NCI-H146 treated with DMSO at 0.1 percent for 48 hours (cell line): ENCODE results near the gene RAD51B.

Experiments used
- DNase-seq: peaks from one replicate; lab custom pipeline; 2025; ENCODE audit not compliant: unreplicated experiment; lab: John Stamatoyannopoulos, UW

The RAD51B gene

DNA sequence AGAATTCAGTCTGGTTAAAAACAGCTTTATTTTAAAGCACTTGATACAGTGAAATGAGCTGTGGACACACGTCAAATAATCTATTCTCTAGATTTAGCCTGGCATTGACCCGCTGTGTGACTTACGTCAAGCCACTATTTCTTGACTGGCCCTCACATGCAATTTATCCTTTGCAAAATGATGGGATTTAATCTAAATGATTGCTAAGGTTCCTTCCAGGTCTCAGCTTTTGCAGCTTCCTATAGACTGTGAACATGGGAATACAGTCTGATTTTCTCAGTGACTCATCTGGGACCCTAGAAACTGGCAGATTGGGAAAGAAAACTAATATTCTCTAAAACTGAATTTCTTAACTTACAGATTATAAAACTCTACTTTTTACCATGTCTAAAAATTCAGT lies 409.1 kb downstream of the RAD51B start:
- no peak for DNase-seq

DNA sequence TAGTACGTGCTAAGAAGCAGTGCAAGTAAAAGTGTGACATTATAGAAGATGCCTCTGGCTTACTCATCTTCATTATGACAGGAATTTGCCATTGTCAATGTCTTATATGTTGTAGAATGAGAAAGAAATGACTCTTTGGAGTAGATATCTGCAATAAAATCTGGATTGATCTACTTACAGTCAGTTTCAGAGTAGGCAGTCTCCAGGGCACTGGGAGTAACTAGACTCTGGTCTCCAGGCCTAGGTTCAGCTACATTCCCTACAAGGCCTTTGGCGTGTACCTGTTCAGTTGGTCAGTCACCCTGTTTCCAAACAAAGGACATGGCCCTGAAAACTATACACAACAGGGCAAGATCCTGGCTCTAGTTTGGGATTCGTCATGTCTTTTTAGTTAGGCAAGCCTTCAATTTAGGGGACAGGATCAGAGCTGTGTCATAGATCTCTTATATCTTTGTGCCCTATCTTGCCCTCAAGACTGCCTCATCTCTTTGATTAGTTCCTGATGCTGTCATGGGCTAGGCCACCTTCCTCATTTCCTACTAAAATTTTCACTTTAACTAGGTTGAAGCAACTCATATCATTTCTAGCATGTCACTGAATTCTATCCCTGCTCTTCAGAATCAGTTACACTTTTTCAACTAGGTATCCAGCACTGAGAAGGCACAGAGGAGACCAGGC lies 410.0 kb downstream of the RAD51B start:
- no peak for DNase-seq

DNA sequence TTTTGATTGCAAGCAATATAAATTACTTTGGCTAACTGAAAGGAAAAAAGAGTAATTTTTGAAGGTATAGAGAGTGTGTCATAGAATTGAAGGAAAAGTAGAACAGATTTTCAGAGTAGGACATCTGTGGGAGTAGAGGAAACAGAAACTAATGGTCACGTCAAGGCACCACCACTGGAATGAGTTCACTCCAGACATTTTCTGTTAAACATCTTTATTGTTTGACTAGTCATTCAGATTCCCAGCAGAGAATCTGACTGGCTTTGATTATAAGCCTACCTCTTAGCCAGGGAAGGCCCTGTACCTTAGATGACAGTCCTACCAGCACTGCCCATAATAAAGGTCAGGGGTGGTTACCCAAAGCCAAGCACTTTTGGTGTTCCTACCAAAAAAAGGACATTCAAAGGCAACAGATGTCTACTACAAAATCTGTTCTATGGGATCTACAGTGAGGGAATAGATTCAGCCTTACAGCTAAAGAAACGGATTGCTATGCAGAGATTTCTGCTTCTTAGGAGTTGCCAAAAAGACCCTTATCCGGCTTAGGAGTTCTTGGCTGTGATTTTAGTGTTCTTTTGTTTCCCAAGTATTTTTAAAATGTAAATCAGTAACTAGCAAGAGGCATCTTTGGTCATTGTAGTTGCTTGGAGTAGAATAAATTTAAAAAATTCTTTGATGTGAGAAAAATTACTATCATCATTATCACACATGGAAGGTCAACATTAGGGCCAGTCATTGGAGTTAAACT lies 410.8 kb downstream of the RAD51B start:
- no peak for DNase-seq

DNA sequence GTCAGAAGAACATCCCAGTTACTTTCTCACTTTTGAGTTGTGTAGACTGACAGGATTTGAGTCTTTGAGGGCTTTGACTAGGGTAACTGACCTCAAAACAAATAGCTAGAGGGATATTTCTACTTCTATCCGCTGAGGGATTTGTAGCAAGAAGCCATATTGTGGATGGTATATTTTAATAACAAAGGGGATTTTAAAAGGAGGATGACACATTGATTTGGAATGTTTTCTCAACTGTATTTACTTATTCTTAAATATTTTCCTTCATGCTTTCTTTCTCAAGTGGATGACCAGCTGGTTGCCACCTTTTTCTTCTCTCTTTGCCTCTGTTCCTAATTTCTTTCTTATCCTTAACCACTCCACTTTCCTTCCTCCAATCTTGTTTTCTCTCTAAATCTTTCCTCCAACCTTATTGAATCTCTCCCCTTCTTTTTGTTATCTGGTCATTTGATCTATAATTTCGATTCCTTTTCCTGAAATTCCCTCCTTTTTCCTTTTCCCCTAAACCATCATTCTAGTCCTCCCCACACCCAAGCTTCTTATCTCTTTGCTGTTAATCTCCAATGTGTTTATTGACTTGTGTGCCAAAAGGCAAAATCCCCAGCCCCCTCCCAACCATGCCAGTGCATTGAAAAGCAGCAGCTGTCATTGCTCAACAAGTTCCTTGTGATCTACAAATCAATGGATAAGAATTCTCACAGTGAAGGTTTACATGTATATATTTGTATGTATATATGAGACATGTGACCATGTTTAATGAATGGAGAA lies 411.6 kb downstream of the RAD51B start:
- no peak for DNase-seq

DNA sequence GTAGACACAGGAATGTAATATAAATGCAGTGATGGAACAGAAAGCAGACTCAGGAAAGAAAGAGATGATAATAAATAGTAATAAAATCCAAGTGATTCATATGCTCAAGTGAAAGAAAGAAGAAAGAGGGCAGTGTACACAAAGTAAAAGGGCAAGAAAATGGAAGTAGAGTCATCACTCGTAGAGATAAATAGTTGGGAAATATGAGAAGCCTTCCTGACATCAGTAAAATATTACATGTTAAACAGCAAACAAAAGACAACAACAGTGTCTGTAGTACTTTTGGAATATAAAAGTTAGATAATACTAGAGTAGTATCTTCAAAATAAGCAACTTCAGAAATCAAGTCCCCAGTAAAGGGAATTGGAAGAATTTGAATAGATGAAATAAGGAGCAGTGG lies 412.3 kb downstream of the RAD51B start:
- DNase-seq, result no peak

DNA sequence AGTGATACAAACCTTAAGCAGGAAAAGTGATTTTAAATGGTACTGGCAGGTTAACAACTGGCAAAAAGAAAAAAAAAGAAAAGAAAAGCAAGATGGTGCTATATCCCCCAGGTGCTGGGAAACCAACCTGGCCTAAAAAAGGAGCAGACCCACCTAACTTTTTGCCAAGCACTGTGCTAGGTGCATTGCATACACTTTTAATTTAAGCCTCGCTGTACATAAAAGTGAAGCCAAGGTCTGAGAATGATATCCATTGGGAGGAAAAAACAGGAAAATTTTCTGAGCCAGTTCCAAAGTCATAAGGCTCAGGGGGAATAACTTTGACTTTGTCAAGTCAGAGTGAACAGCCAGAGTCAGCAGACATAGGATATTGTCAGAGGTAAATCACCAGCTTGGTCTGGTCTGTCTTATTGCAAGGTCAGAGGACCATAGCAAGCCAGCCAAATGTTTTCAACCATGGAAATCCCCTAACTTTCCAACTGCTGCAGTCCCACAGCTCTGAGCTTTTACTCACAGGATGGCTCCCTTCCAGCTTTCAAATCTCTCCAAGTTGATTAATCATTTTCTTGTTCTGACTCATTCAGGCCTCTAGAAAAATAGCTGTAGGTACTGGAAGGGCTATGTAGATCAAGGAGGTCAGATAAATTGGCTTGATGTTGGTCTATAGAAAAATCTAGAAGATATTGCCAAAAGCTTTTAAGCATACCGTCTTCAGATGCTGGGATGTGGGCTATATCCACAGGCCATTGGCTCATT lies 412.9 kb downstream of the RAD51B start:
- no peak for DNase-seq

DNA sequence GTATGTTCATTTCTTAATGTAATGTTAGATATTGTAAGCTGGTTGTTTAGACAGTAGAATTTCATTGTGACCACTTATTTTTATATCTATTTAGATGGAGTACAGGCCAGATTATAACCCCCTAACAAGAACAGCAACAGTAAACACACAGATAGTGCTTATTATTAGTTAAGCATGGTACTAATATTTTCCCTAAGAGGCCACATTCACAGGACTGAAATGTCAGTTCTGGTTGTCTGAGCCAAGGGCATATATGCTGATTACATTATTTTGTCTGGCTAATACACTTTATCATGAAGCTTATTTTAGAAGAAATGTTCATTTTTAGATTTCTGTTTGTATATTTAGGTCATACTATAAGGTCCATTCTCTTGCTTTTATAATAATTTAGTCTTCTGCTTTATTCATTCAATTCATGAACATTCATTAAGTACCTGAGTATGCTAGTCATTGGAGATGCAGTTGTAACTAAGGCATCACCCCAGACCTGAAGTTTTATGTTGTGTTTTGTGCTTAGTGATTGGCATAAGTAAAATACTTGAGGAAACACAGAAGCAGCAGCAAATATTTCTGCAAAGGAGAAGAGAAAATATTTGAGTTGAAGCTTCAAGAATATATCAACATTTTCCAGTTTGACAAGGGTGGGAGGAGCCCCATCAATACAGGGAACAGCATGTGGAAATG lies 413.7 kb downstream of the RAD51B start:
- no peak for DNase-seq

DNA sequence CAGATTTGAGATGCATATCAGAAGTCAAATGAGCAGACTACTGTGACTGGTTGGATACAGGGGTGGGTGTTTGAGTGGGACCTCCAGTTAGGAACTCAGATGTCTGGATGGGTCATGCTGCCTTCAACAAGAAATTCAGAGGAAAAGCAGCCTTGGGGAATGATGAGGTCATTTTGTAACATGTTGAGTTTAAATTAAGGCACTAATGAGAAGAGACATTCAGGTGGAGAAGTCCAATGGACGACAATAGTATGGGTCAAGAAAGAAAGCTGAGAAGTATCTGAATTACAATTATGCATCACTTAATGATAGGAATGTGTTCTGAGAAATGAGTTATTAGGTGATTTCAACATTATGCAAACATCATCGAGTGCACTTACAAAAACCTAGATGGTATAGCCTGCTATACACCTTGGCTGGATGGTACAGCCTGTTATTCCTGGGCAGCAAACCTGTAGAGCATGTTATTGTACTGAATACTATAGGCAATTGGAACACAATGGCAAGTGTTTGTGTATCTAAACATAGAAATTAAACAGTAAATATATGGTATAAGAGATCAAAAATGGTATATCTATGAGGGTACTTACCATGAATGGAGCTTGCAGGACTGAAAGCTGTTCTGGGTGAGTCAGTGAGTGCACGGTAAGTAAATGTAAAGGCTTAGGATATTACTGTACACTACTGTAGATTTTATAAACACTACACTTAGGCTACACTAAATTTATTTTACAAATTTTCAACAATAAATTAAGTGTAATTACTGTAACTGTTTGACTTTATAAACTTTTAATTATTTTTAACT lies 414.7 kb downstream of the RAD51B start:
- no peak for DNase-seq

DNA sequence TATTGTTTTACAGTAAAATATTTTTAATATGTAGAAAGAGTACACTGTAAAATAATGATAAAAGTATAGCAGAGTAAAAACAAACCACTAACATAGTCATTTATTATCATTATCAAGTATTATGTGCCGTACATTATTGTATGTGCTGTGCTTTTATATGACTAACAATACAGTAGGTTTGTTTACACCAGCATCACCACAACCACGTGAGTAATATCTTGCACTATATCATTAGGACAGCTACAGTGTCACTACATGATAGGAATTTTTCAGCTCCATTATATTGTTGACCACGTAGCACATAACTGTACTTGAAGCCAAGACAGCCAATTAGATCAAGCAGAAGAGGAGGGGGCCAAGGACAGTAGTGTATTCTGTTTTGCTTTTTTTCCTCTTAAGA lies 415.4 kb downstream of the RAD51B start:
- DNase-seq, result no peak

DNA sequence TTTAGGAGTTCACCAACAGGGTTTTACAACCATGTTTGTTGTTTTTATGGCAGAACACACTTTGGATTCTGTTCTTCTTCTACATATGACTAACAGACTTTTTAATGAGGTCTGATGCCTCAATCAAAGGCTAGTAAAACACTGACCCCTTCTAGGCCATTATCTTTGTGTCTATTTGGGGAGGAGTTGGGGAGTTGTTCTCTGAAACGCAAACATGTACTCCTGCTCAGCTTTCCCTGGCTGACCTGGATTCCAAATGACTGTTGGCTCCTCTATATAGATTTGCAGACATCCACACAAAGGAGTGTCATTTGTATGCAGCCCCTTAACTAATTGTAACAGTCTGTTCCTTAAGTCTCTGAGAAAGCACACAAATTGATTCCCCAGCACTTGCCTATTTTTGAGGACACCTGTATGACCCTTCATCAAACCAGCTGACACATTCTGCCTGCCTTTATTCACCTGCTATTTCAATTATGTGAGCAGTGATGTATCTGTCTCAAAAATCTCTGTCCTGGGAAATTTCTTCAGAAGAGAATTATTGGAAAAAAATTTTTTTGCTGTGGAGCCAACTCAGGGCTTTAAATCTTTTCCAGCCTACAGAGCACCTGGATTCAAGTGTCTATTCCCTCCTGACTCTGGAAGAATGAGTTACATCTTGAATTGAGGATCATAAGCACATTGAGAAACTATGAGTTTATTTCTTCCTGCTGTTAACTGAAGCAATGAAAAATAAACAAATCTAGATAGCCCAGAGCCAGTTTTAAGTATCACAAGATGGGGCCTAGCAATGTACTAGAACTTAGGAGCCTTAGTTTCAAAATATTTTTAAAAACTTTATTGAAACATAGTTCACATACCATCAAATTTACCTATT lies 417.2 kb downstream of the RAD51B start:
- no peak for DNase-seq

DNA sequence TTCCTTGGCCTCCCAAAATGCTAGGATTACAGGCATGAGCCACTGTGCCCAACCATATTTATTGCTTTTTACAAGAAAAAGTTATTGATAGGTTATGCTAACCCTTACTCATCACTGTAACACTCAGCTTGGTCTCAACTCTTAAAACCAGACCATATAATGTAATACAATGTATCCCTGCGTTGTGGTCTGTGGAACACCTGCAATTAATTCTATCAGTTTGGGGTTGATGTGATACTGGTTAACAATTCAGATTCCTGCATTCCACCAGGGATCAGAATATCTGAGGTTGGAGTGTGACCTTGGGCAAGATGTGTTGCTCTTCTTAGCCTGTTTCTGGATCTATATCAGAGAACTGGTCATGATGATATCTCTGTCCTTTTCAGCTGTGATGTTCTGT lies 419.0 kb downstream of the RAD51B start:
- DNase-seq, result no peak

DNA sequence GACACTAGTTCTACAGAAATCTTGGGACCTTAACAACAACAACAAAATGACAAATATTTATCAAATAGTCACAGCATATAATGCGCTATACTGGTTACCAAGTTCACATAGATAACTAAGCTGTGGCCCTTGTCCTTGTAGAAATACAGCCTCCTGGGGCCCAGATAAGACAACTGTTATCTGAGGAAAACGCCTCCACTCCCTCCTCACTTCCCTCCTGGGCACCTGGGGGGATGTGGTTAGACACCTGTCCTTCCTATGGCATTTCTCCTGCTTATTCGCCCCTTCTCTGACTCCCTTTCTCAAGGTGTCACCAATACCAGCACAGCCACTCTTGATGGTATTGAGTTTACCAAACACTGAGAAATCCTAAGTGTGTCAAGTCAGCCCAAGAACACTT lies 419.4 kb downstream of the RAD51B start:
- no peak for DNase-seq

DNA sequence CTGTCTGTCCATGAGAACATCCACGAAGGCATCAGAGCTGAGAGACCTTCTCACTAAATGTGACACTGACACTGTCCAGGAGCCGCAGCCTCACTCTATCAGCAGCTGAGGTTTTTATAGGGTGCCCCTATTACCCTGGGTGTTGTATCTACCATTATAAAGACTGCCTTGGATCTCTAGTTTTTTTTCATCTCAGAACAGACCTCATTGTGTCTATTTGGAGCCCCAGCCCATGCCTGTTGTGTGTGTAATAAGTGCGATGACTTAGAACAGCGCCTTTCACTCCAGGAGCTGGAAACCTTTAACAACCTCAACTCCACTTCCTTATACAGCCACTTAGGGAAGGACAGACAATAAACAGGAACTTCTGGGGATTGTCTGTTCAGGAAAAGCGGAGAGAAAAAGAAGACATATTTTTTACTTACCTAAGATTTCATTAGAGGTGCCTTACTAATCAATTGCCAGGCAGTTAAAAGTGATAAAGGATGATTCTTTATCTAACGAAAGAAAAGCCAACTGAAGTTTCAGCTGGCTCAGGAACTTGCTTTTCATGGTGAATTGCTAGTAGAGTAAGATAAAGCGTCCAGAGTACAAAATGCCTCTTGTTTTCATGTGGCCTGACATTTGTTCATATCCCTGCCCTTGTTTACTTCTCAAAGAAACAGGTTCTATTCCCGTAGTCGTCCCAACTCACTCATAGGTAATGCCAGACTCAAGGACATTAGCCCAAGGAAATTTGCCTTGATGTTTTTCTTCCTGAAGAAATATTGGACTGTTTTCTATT lies 420.6 kb downstream of the RAD51B start:
- DNase-seq, result no peak

DNA sequence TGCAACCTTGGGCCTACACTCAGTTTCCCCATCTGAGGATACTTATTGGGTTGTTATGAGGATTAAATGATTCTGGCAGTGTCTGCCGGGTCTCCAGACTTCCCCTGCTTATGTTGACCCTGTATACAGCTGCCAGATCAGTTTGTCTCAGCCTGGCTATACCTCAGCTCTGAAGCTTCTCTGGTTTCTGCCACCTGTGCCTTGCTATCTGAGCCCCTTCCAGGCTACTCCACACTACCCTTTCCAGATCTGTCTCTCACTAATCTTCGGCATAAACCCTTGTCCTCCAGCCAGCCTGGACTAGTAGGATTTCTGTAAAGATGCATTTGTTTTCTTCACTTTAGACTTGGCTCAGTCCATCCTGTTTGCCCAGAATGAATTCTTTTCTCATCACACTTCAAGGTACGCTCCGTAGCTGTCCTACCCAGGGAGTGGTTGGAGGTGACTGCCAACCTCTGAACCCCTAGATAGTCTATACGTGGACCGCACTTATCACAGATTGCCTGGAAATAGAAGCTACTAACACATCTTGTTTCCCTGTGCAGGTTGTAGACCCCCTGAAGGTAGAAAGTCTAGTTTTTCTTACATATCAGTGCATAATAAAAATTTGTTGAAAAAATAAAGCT lies 422.4 kb downstream of the RAD51B start:
- no peak for DNase-seq

DNA sequence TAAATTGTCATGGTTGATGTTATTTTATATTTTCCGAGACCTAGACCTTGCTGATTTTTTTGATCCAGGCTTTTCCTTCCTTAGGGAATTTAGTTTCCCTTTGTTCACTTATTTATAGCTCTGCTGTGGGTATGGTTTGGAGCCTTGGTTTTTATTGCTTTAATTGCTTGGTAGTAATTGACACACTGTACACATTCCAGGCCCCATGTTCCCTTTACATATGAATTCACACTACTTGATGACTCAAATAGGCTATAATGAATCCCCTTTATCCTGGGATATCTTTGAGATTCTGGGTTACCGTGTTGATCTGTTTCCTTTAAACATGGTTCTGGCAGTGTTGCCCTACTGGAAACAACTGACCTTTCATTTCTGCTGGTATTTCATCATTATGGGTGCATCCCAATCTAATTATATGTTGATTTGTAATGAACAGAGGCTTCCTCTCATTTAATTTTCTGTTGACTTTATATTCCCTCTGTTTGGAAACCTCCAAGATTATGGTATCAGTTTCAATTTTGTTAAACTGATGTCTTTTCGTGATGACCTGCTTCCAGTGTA lies 424.0 kb downstream of the RAD51B start:
- no peak for DNase-seq

DNA sequence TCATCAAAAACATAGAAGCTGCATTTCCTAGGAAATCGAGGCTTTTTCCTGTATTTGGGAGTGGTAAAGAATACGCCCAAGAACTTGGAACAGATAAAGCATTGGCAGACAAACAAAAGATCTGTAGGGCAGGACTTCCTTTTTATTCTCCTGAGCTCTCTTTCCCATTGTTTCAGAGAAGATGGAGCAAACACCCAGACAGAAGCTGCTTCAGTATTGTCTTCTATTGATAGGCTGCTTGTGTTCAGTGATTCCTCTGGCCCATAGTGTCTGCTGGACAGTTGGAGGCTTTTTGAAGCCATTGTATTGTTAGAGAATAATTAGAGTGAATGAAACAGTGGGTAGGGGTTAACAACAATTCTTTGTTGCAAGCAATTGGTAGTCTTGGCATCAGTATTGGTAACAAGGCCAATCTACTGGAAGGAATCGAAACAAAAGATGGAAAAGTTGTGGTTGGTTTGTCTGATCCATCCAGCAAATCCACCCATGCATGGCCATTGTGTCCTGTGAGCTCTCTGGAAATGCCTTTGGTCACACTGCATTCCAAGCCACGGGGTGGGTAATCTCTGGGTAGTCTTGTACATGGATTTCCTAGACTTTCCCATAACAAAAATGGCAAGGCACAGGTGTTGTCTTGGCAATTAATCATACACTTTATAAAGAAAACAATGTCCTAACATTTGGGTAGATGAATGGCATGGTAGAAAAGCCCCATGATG lies 424.8 kb downstream of the RAD51B start:
- no peak for DNase-seq
